Measurements from ENCODE around the gene HPS4.
A peak's percentile ranks its signal among the peaks of the same experiment; 100 is the strongest.
"Not testable (repeated sequence)": the region's sequence is repeated elsewhere in the genome, so short reads cannot be mapped to it uniquely, and the experiment has no call there.

HPS4 gene

GRCh38 chr22:26483439-26484359 lies at the start of gene HPS4, which contains the start of gene SRRD:
TSS of gene HPS4 (minus strand) at chr22:26483783. CDS start at chr22:26481762, 2,021 bp downstream.
TSS of gene SRRD (plus strand) at chr22:26483877. CDS start at chr22:26483891, 14 bp downstream.
- DNase-seq = peak; percentile 93

GRCh38 chr22:26529345-26529744 lies 45.8 kb upstream of the HPS4 start:
- no peak for DNase-seq

- DNase-seq = not testable (repeated sequence)
Measured at GRCh38 chr22:26528518-26528917, 44.9 kb upstream of the HPS4 start.

GRCh38 chr22:26527574-26528465 lies 44.2 kb upstream of the HPS4 start:
- no peak for DNase-seq

- no peak for DNase-seq
Measured at GRCh38 chr22:26527167-26527566, 43.6 kb upstream of the HPS4 start.

GRCh38 chr22:26525946-26526564 lies 42.5 kb upstream of the HPS4 start:
- no peak for DNase-seq

GRCh38 chr22:26524870-26525269 lies 41.3 kb upstream of the HPS4 start:
- no peak for DNase-seq

- DNase-seq = no peak
Measured at GRCh38 chr22:26522592-26522991, 39.0 kb upstream of the HPS4 start.

GRCh38 chr22:26522012-26522411 lies 38.4 kb upstream of the HPS4 start:
- DNase-seq = no peak

GRCh38 chr22:26517429-26517828 lies 33.8 kb upstream of the HPS4 start:
- no peak for DNase-seq

- no peak for DNase-seq
Measured at GRCh38 chr22:26516503-26516902, 32.9 kb upstream of the HPS4 start.

- no peak for DNase-seq
Measured at GRCh38 chr22:26515931-26516330, 32.3 kb upstream of the HPS4 start.

- no peak for DNase-seq
Measured at GRCh38 chr22:26514419-26515161, 31.0 kb upstream of the HPS4 start.

GRCh38 chr22:26513838-26514237 lies 30.3 kb upstream of the HPS4 start:
- DNase-seq = no peak

GRCh38 chr22:26512149-26512793 lies 28.7 kb upstream of the HPS4 start, which contains the start of gene TFIP11:
TSS of gene TFIP11 (minus strand) at chr22:26512473. CDS start at chr22:26510272, 2,201 bp downstream.
- DNase-seq = peak; percentile 94

GRCh38 chr22:26508148-26508547 lies 24.6 kb upstream of the HPS4 start:
- DNase-seq = no peak

GRCh38 chr22:26503758-26504157 lies 20.2 kb upstream of the HPS4 start:
- no peak for DNase-seq

GRCh38 chr22:26502688-26503561 lies 19.3 kb upstream of the HPS4 start:
- peak; percentile 48 for DNase-seq

GRCh38 chr22:26501996-26502395 lies 18.4 kb upstream of the HPS4 start:
- DNase-seq = no peak

GRCh38 chr22:26499188-26499703 lies 15.7 kb upstream of the HPS4 start:
- DNase-seq = no peak
